Brain pericyte (primary cell): ENCODE measurements around the gene TAF11L9.
"Not testable (repeated sequence)": the region's sequence is repeated elsewhere in the genome, so short reads cannot be mapped to it uniquely, and the experiment has no call there.

Experiments
- DNase-seq: peaks from one replicate; pipeline ENCODE4 v3.0.0-alpha.2; 2012; ENCODE audit warnings: low read depth, low spot score

The TAF11L9 gene

GRCh38 chr5:17594255-17594654 lies at the start of gene TAF11L9:
TSS of gene TAF11L9 (minus strand) at chr5:17594394.
- not testable (repeated sequence) for DNase-seq

- DNase-seq = no peak
These were observed 40.0 kb upstream of the TAF11L9 start, which contains the start of gene TAF11L14 for GRCh38 chr5:17634160-17634559. TSS of gene TAF11L14 (plus strand) at chr5:17634460.

GRCh38 chr5:17631788-17632187 lies 37.6 kb upstream of the TAF11L9 start, which contains the start of gene TAF11L13:
TSS of gene TAF11L13 (plus strand) at chr5:17632088.
- not testable (repeated sequence) for DNase-seq

- no peak for DNase-seq
These were observed 31.5 kb upstream of the TAF11L9 start for GRCh38 chr5:17625686-17626085.

- no peak for DNase-seq
These were observed 26.4 kb upstream of the TAF11L9 start for GRCh38 chr5:17620627-17621026.

- DNase-seq = no peak
These were observed 25.2 kb upstream of the TAF11L9 start for GRCh38 chr5:17619354-17619753.

- DNase-seq = no peak
These were observed 20.8 kb upstream of the TAF11L9 start for GRCh38 chr5:17614872-17615605.

- DNase-seq = not testable (repeated sequence)
These were observed 15.9 kb upstream of the TAF11L9 start, which contains the start of gene TAF11L12 for GRCh38 chr5:17610092-17610491. TSS of gene TAF11L12 (plus strand) at chr5:17610392.

- not testable (repeated sequence) for DNase-seq
These were observed 13.3 kb upstream of the TAF11L9 start for GRCh38 chr5:17607461-17607860.

GRCh38 chr5:17604951-17605350 lies 10.8 kb upstream of the TAF11L9 start:
- DNase-seq = no peak

- DNase-seq = not testable (repeated sequence)
These were observed 9.7 kb upstream of the TAF11L9 start, which contains the start of gene TAF11L11 for GRCh38 chr5:17603880-17604279. TSS of gene TAF11L11 (plus strand) at chr5:17604183.

- not testable (repeated sequence) for DNase-seq
These were observed 3.5 kb upstream of the TAF11L9 start, which contains the start of gene TAF11L10 for GRCh38 chr5:17597728-17598127. TSS of gene TAF11L10 (minus strand) at chr5:17597828.

- not testable (repeated sequence) for DNase-seq
These were observed 3.3 kb downstream of the TAF11L9 start, which contains the start of gene TAF11L8 for GRCh38 chr5:17590860-17591259. TSS of gene TAF11L8 (minus strand) at chr5:17590960.

GRCh38 chr5:17585658-17586057 lies 8.5 kb downstream of the TAF11L9 start, which contains the start of gene TAF11L7:
TSS of gene TAF11L7 (minus strand) at chr5:17585758.
- DNase-seq = not testable (repeated sequence)
